A673 (cell line): ENCODE measurements around the gene SNX30. TPM values are rescaled to one million over a fixed set of nuclear protein-coding genes. Genes with fewer than 3 reads are reported as not detected.

Experiments
- Bru-seq: library from RNA; stranded (reverse); fragments of 400-500 nt; gene quantifications from one replicate; lab custom pipeline; 2021; lab: Mats Ljungman, UMichigan
- BruChase-seq, 2 experiments: library from RNA; stranded (reverse); fragments of 400-500 nt; gene quantifications; one replicate each; lab custom pipeline; 2021; lab: Mats Ljungman, UMichigan
- BruUV-seq: library from RNA; stranded (reverse); fragments of 400-500 nt; replicated peaks from 2 replicates; lab custom pipeline; 2021; lab: Mats Ljungman, UMichigan
- CTCF ChIA-PET: fragments of 300-600 bp; sonication (Branson Sonifier 250); formaldehyde crosslinking; loops from one replicate; lab custom pipeline; 2022; ENCODE audit warnings: antibody characterized with exemption; lab: Charles Lee
- POLR2A ChIA-PET: fragments of 300-600 bp; sonication (Branson Sonifier 250); formaldehyde crosslinking; loops from one replicate; lab custom pipeline; 2022; ENCODE audit warnings: antibody characterized with exemption; ENCODE audit not compliant: low non-redundant PET; lab: Charles Lee
- DNase-seq: peaks from one replicate; pipeline ENCODE4 v3.0.0-alpha.2; 2015; ENCODE audit warnings: low spot score
- H3K27ac ChIP-seq: fragments of 200-600 bp; sonication (generic); 2 replicates; pipeline ENCODE4 v1.5.1; 2016; ENCODE audit warnings: mixed run types, low read depth, mild to moderate bottlenecking, mixed read lengths, antibody characterized with exemption, low read length; ENCODE audit not compliant: poor library complexity, severe bottlenecking
- H3K27me3 ChIP-seq: fragments of 200-600 bp; sonication (generic); replicated peaks from 2 replicates; pipeline ENCODE4 v1.6.1; 2017; ENCODE audit warnings: mixed run types, low read depth, mild to moderate bottlenecking, mixed read lengths, antibody characterized with exemption, low read length; ENCODE audit not compliant: insufficient read depth, poor library complexity
- H3K36me3 ChIP-seq: fragments of 200-600 bp; sonication (generic); 2 replicates; pipeline ENCODE4 v1.6.1; 2016; ENCODE audit warnings: mixed run types, mild to moderate bottlenecking, mixed read lengths, antibody characterized with exemption, low read length; ENCODE audit not compliant: insufficient read depth, poor library complexity, severe bottlenecking
- H3K4me1 ChIP-seq: fragments of 200-600 bp; sonication (generic); 2 replicates; pipeline ENCODE4 v1.6.1; 2017; ENCODE audit warnings: mixed run types, mild to moderate bottlenecking, mixed read lengths, antibody characterized with exemption, low read length; ENCODE audit not compliant: insufficient read depth, poor library complexity, severe bottlenecking
- H3K4me3 ChIP-seq: fragments of 200-600 bp; sonication (generic); 2 replicates; pipeline ENCODE4 v1.5.1; 2016; ENCODE audit warnings: low read depth, mixed run types, mild to moderate bottlenecking, mixed read lengths, low read length; ENCODE audit not compliant: poor library complexity, severe bottlenecking
- H3K9me3 ChIP-seq: fragments of 200-600 bp; sonication (generic); 2 replicates; pipeline ENCODE4 v1.6.1; 2016; ENCODE audit warnings: mixed run types, low read depth, mild to moderate bottlenecking, mixed read lengths, antibody characterized with exemption, low read length; ENCODE audit not compliant: poor library complexity, severe bottlenecking
- CTCF ChIP-seq: fragments of 300-800, 200-600 bp; sonication (generic); conservative IDR thresholded peaks from 2 replicates; pipeline ENCODE4 v1.5.1; 2017; ENCODE audit warnings: low read depth, mild to moderate bottlenecking, antibody characterized with exemption, low read length, moderate library complexity, mixed read lengths
- EZH2 ChIP-seq: fragments of 200-600 bp; sonication (generic); IDR thresholded peaks from 2 replicates; pipeline ENCODE4 v1.6.1; 2017; ENCODE audit warnings: borderline replicate concordance, low read depth, mild to moderate bottlenecking, mixed read lengths, antibody characterized with exemption, low read length; ENCODE audit not compliant: poor library complexity, severe bottlenecking
- intact Hi-C: fragments of 100-400 bp; cut with micrococcal nuclease; formaldehyde crosslinking; loops from one replicate; pipeline ENCODE4 v1.10.0; 2022; ENCODE audit not compliant: unreplicated experiment
- long read RNA-seq: library from polyadenylated mRNA; stranded (forward); transcript quantifications from one replicate; pipeline ENCODE4 v2.0.0, GENCODE V29; 2022
- total RNA-seq: library from RNA; stranded (reverse); gene quantifications from 2 replicates; pipeline ENCODE4 v1.2.3, GENCODE V29; 2021

The SNX30 gene
- total RNA-seq (6.1 and 6.6 TPM in 2 replicates), Bru-seq, nascent RNA (percentile 52 among the genes with signal in this experiment), BruChase-seq, experiment 1, labeled RNA remaining after a 2-hour chase (percentile 54 among the genes with signal in this experiment), BruChase-seq, experiment 2, labeled RNA remaining after a 6-hour chase (percentile 62 among the genes with signal in this experiment)
- long read RNA-seq, partial matches to known transcripts = 0 of 3 reads
- long read RNA-seq, other reads (novel, unspliced or antisense) = 3 of 3 reads

- DNase-seq = peak; percentile 92
- BruUV-seq = TSS peak; percentile 87
- Histone ChIP-seq H3K36me3 (no peaks in the 10 kb centered on the region), H3K4me1 (peaks cover 9% of the 10 kb centered on the region), H3K27ac (peak within 1 kb of the TSS; percentile 58), H3K9me3 (no peaks in the 10 kb centered on the region), H3K27me3 (no peaks in the 10 kb centered on the region), H3K4me3 (peak within 1 kb of the TSS; percentile 85)
- ChIA-PET CTCF (no interaction called here), POLR2A (no interaction called here)
- intact Hi-C loops = no loop called here
- no peak for TF ChIP-seq CTCF
- TF ChIP-seq EZH2 = no peak
Observed at GRCh38 chr9:112750016-112750763, at the start of gene SNX30. Gene SNX30 (plus strand): TSS chr9:112750760. CDS start chr9:112751002, 242 bp downstream.

- Histone ChIP-seq H3K9me3 (no peaks in the 10 kb centered on the region), H3K27ac (peak overlapping the region; percentile 28), H3K36me3 (no peaks in the 10 kb centered on the region), H3K27me3 (no peaks in the 10 kb centered on the region), H3K4me3 (no peak overlapping the region), H3K4me1 (no peaks in the 10 kb centered on the region)
- intact Hi-C loops = no loop called here
- no TSS peak for BruUV-seq
- ChIA-PET CTCF (no interaction called here), POLR2A (no interaction called here)
- no peak for DNase-seq
- TF ChIP-seq CTCF (no peak), EZH2 (no peak)
Observed at GRCh38 chr9:112703304-112703703, 47.3 kb upstream of the SNX30 start.

- ChIA-PET CTCF (interaction anchor here (0.5 to 1.1 kb wide), 5 partner anchors 262 to 608 kb away, joined by 3 to 5 read pairs (median 4); no protein-coding TSS in a partner anchor), POLR2A (no interaction called here)
- intact Hi-C loops = loop anchor here (2.0 kb wide), 2 partner anchors 263 to 619 kb away; no protein-coding TSS in a partner anchor
- peaks cover 3% of the 10 kb centered on the region for H3K4me1 ChIP-seq
- no peak for TF ChIP-seq EZH2
- peak; percentile 68 for TF ChIP-seq CTCF
- no TSS peak for BruUV-seq
- H3K27me3 ChIP-seq = no peaks in the 10 kb centered on the region
- H3K36me3 ChIP-seq = no peaks in the 10 kb centered on the region
- H3K4me3 ChIP-seq = no peak overlapping the region
- no peaks in the 10 kb centered on the region for H3K9me3 ChIP-seq
- DNase-seq = peak; percentile 83
- no peak overlapping the region for H3K27ac ChIP-seq
Observed at GRCh38 chr9:112705768-112706427, 44.7 kb upstream of the SNX30 start.
